Left ventricle myocardium inferior (tissue), 1 donor: ENCODE results near the gene TTLL4. TPM values are rescaled to one million over a fixed set of nuclear protein-coding genes. Genes with fewer than 3 reads are reported as not detected.

Experiments
- DNase-seq: peaks from one replicate; pipeline ENCODE4 v3.0.0-alpha.2; 2020
- H3K27ac ChIP-seq: fragments of 200-600 bp; replicated peaks from 2 replicates; pipeline ENCODE4 v1.8.0; 2021
- H3K27me3 ChIP-seq: fragments of 200-600 bp; 2 replicates; pipeline ENCODE4 v1.8.0; 2021; ENCODE audit warnings: low read depth
- H3K36me3 ChIP-seq: fragments of 200-600 bp; 2 replicates; pipeline ENCODE4 v1.8.0; 2021
- H3K4me1 ChIP-seq: fragments of 200-600 bp; 2 replicates; pipeline ENCODE4 v1.8.0; 2021
- H3K4me3 ChIP-seq: fragments of 200-600 bp; 2 replicates; pipeline ENCODE4 v1.8.0; 2021; ENCODE audit warnings: mild to moderate bottlenecking, moderate library complexity
- H3K9me3 ChIP-seq: fragments of 200-600 bp; replicated peaks from 2 replicates; pipeline ENCODE4 v1.8.0; 2021
- intact Hi-C: fragments of 100-400 bp; cut with micrococcal nuclease; formaldehyde crosslinking; loops from one replicate; pipeline ENCODE4 v1.11.0; 2022
- total RNA-seq: library from RNA; stranded (reverse); fragmentation: NEBNext Ultra II Directional; extraction: Animal tissue kit (Norgen Biotek cat#: 25700); gene quantifications from one replicate; pipeline ENCODE4 v1.2.1, GENCODE V29; 2021
- TF ChIP-seq, protein P1 (sequence below): fragments of 200-600 bp; IDR thresholded peaks from 2 replicates; pipeline ENCODE4 v1.8.0; 2021; ENCODE audit warnings: antibody characterized with exemption, mild to moderate bottlenecking, borderline replicate concordance
- donor health status: DM: no; HTN: yes; CAD: no; lungs with severe emphysema.

The TTLL4 gene
- total RNA-seq, 1 donor from 2014 or later = 6.2 TPM

DNA sequence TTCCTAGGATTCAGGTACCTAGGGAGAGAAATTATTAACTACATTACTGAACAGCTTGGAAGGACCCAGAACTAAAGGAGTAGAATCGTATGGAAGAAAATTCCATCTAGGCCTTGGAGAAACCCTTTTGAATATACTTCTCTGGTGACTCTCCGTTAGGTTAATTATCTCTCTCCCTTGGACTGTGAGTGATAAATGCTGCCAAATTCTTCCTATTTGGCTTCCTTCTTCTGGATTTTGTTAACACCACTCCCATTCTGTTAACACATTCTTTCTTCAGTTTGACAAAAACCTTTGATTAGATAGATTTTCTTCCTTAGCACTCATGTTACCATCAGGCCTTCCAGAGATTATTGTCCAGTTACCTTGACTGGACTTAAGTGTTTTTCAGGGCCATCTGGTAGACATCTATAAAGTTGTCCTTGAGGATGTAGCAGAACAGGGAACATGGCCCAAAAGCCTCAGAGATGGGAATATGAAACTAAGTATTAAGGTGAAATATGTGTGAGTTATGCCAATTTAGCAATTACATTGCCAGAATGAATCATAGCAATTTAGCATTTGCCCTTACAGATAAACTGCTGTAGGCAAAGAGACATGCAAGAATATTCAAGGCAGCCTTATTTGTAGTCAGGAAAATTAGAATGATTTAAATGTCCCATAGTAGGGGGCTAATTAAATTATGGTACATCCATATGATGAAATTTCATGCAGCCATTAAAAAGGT, 78.1 kb downstream of the TTLL4 start:
- no peak overlapping the region for H3K4me3 ChIP-seq
- no peaks in the 10 kb centered on the region for H3K27me3 ChIP-seq
- no peak for DNase-seq
- TF ChIP-seq, protein P1, sequence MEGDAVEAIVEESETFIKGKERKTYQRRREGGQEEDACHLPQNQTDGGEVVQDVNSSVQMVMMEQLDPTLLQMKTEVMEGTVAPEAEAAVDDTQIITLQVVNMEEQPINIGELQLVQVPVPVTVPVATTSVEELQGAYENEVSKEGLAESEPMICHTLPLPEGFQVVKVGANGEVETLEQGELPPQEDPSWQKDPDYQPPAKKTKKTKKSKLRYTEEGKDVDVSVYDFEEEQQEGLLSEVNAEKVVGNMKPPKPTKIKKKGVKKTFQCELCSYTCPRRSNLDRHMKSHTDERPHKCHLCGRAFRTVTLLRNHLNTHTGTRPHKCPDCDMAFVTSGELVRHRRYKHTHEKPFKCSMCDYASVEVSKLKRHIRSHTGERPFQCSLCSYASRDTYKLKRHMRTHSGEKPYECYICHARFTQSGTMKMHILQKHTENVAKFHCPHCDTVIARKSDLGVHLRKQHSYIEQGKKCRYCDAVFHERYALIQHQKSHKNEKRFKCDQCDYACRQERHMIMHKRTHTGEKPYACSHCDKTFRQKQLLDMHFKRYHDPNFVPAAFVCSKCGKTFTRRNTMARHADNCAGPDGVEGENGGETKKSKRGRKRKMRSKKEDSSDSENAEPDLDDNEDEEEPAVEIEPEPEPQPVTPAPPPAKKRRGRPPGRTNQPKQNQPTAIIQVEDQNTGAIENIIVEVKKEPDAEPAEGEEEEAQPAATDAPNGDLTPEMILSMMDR = no peak
- intact Hi-C loops = no loop called here
- peaks cover 6% of the 10 kb centered on the region for H3K36me3 ChIP-seq
- H3K9me3 ChIP-seq = peaks cover 8% of the 10 kb centered on the region
- no peak overlapping the region for H3K27ac ChIP-seq
- peaks cover 4% of the 10 kb centered on the region for H3K4me1 ChIP-seq

DNA sequence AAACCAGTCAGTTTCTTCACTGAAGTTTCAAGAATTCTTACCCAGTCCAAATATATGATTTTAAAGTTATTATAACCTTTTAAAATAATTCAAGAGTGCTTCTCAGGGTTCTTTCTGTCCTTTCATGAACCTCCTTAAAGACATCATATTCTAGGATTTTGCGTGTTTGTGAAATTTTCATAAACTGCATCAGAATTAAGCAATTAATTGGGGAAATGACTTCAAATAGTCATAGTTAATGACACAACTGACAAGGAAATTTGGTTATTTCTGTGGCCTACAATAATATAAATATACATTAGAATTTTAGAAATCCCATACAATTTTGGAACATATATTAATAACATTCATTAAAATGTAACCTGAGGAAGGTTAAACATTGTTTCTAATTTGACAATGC, 81.8 kb downstream of the TTLL4 start:
- TF ChIP-seq, protein P1 = no peak
- H3K9me3 ChIP-seq = peaks cover 8% of the 10 kb centered on the region
- intact Hi-C loops = no loop called here
- no peak overlapping the region for H3K27ac ChIP-seq
- H3K4me1 ChIP-seq = no peaks in the 10 kb centered on the region
- no peak overlapping the region for H3K4me3 ChIP-seq
- no peaks in the 10 kb centered on the region for H3K27me3 ChIP-seq
- peaks cover 6% of the 10 kb centered on the region for H3K36me3 ChIP-seq
- DNase-seq = no peak

DNA sequence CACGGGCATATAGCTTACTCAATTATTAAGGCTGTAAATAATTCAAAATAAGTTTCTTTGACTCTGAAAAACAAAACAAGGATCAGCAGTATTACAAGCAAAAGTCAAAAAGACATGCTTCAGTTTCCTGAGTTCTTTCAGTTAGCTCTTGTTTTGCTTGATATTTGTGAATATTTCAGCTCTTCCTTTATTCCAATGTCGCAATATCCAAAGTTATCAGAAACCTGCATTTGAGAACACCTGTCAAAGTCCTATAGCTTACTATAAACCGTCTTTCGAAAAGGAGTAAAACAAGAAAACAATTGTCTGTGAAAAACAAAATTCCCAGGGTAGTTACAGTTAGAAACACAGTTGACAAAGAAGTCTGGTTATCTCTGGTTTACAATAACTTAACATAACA, 86.1 kb downstream of the TTLL4 start:
- Histone ChIP-seq H3K9me3 (no peaks in the 10 kb centered on the region), H3K36me3 (no peaks in the 10 kb centered on the region), H3K27me3 (no peaks in the 10 kb centered on the region), H3K4me3 (no peak overlapping the region), H3K4me1 (peaks cover 8% of the 10 kb centered on the region), H3K27ac (no peak overlapping the region)
- intact Hi-C loops = no loop called here
- DNase-seq = no peak
- TF ChIP-seq, protein P1 = no peak

DNA sequence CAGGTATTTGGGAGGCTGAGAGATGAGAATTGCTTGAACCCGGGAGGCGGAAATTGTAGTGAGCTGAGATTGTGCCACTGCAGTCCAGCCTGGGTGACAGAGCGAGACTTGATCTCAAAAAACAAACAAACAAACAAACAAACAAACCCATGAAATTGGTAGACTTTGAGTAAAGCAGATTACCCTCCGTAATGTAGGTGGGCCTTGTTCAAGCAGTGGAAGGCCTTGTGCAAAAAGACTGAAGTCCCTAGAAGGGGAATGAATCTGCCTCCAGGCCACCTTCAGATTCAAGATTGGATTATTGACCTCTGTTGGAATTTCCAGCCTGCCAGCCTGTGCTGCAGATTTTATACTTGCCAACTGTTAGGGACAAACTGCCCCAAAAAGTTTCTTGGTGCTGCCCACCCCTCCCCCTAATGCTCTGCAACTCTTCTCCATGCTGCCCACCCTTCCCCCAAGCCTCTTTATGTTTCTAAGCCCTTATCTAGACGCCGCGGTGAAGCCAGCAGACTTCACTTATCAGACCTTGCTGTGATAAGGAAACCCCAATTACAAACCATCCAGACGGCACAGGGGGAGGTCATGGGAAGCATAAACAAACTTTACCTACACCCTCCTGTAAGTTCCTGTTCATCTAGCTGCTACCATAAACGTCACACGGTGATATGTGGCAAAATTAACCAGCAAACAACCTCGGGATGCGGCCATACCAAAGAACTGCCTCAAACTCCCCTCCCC, 88.3 kb downstream of the TTLL4 start:
- Histone ChIP-seq H3K27ac (no peak overlapping the region), H3K4me3 (no peak overlapping the region), H3K27me3 (no peaks in the 10 kb centered on the region), H3K36me3 (no peaks in the 10 kb centered on the region), H3K9me3 (peaks cover 7% of the 10 kb centered on the region), H3K4me1 (peaks cover 8% of the 10 kb centered on the region)
- TF ChIP-seq, protein P1 = no peak
- intact Hi-C loops = no loop called here
- DNase-seq = no peak

DNA sequence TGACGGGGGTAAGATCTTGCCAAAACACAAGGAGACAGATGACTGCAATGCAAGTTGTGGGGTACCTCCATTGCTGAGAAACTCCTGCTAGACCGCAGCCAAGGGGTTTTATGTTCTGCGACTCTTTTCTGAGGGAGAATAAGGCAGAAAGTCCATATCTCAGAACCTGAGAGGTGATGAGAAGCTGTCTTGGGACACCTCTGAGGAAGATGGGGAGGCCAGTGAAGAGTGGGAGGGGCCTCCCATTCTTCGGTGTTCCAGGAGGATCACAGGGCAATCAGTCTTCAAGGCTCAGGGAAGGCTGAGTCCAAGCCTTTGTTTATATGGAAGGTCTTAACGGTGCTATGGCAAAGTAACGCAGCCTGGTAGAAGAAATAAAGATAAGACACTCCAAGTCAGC, 89.4 kb downstream of the TTLL4 start:
- intact Hi-C loops = no loop called here
- Histone ChIP-seq H3K36me3 (peaks cover 6% of the 10 kb centered on the region), H3K27me3 (no peaks in the 10 kb centered on the region), H3K9me3 (peaks cover 18% of the 10 kb centered on the region), H3K4me1 (peaks cover 8% of the 10 kb centered on the region), H3K27ac (no peak overlapping the region), H3K4me3 (no peak overlapping the region)
- DNase-seq = no peak
- TF ChIP-seq, protein P1 = no peak
